GM21717 (cell line): ENCODE data around the gene TRAF7.
"Not testable (repeated sequence)": the region's sequence is repeated elsewhere in the genome, so short reads cannot be mapped to it uniquely, and the experiment has no call there.

ENCODE experiments used
- ATAC-seq: cut with Tn5 transposase; IDR thresholded peaks from one replicate; pipeline ENCODE4 v1.9.1; 2021; ENCODE audit warnings: mild to moderate bottlenecking, moderate library complexity; ENCODE audit not compliant: unreplicated experiment

The TRAF7 gene

GRCh38 chr16:2155091-2155950 is at the start of gene TRAF7:
Gene TRAF7 (plus strand): TSS chr16:2155782. CDS start chr16:2163921, 8,139 bp downstream.
- peak; percentile 75 for ATAC-seq

DNA sequence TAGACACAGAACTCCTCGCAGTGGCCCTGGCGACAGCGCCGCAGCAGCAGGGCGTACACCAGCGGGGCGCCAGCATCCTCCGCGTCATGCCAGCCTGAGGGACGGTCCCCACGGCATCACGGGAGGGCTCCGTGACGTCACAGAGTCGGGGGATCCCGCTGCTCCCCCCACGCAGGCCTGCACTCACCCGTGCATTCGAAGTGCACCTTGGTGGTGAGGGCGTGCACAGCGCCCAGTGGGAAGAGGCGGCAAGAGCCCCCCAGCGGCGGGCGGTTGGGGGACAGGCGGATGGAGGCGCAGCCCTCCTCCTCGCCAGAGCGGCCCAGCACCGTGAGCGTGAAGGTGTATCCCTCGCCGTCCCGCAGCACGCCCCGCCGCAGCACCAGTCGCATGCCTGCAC is 49.4 kb upstream of the TRAF7 start:
- not testable (repeated sequence) for ATAC-seq

DNA sequence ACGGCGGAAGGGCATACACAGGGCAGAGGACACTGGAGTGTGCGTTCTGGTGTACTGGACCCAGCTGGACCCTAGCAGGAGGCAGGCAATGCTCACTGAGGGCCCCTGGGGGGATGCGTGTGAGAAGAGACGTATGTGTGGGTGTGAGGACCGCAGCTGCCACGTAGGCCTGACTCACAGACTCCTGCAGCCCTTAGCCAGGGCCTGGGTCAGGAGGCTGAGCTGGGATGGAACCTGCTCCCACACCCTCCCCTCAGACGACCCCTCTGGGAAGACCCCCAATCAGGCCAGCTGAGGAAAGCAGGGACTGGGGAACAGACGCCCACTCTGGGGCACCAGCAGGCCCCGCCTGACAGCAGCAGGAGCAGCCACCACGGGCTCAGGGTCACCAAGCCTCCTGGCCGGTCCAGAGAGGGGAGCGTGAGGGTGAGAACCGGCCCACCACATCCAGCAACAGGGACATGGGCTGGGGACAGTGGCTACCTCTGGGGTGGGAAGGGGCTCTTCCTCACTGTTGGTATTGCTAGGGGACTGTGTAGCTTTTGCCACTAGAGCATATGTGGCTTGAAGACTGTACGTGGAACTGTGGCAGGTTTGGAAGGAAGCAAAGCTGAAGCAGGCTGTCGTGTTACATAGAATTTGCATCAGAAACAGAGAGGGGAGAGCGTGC is 48.3 kb upstream of the TRAF7 start:
- not testable (repeated sequence) for ATAC-seq

DNA sequence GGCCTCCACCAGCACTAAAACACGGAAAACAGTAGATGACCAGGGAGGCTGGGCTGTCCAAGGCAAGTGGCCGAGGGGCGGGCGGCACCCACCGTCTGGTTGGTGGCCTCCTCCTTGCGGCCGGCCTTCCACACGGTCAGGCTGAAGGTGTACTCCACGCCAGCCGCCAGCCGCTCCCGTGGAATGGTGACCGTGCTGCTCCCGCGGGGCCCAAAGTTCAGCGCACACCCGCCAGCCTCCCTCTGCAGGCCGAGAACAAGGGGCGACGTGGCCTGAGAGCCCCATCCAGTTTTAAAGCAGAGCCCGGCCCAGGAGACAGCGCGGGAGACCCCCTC is 47.8 kb upstream of the TRAF7 start:
- not testable (repeated sequence) for ATAC-seq

DNA sequence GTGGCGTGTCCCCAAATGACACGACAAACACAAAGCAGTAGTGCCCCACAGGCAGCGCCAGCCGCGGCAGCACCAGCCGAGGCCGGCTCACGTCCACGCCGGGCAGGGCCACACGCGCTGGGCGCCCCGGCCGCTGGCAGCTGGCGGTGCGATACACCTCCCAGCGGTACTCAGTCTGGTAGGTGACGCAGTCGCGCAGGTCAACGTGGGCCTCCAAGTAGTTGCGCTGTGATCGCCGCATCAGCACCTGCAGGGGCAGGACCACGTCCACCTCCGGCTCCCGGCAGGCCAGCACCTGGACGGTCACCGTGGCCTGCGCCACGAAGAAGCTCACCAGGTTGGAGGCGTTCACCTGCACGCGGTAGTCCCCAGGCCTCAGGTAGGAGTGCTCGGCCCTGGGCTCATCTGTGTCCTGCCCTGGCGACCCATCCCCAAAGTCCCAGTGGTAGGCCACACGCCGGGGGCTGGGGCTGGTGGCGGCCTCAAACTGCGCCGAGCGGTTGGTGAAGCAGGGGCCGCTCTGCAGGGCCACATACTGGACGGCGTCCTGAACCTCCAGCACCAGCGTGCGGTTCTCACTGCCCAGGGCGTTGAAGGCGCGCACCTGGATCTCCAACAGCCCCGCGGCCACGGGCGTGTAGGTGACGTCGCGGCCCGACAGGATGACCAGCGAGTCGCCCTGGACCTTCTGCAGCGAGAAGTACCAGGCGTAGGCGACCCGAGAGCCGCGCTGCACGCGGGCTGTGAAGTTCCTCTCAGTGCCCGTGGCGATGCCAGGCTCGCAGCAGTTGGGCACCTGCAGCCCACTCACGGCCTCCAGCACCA is 46.9 kb upstream of the TRAF7 start:
- not testable (repeated sequence) for ATAC-seq

DNA sequence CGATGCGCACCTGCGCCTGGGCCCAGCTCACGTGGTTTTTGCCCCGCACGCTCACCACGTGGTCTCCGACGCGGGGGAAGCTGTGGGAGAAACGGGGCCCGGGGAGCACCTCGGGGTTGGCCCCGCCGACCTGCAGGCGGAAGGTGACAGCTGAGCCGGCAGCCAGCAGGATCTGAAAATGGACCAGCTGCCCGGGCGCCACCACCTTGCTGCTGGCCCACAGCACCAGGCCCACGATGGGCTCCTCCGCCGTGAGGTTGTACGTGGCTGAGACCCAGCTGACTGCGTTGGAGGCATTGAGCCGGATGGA is 46.4 kb upstream of the TRAF7 start:
- not testable (repeated sequence) for ATAC-seq

DNA sequence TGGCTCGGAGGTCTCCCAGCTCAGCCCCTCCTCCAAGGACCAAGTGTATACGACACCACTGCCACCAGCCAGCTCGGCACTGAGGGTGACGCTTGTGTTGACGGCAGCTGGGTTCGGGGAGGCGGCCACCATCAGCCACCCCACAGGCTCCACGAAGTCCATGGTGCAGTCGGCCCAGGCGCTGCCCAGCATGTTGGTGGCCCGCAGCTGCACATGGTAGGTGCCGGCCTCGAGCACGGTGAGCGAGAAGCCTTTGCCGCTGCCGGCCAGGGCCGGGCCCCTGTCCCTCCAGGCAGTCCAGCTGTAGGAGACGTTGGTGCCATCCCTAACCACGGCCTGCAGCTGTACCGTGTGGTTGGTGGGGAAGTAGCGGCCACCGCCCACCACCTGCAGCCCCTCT is 45.7 kb upstream of the TRAF7 start:
- ATAC-seq, result not testable (repeated sequence)

- not testable (repeated sequence) for ATAC-seq
Observed at GRCh38 chr16:2110332-2111008, 45.1 kb upstream of the TRAF7 start.

- ATAC-seq, result not testable (repeated sequence)
Observed at GRCh38 chr16:2111009-2111353, 44.6 kb upstream of the TRAF7 start.

- ATAC-seq, result not testable (repeated sequence)
Observed at GRCh38 chr16:2111412-2112335, 43.9 kb upstream of the TRAF7 start.

DNA sequence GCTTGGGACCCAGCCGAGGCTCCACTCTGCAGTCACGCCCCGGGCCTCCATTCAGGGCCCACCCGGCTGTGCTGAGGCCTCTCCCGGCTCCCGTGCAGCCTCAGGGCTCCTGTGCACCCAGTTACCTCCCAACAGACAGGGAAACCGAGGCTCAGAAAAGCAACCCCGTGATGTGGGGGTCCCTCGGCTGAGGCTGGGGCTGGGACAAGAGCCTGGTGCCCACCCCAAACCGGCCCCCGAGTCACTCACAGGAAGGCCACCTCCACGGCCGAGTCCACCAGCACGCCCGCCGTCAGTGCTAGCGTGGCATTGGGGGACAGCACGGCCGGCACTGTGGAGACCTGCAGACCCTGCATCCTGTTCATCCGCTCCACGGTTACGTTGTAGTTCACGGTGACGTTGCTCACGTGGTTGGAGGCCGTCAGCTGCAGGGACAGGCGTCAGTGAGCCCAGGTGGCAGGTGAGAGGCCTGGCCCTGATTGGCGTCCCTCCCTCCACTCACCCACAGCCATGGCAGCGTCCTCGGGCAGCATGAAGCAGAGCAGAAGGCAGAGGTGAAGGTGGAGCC is 43.0 kb upstream of the TRAF7 start:
- not testable (repeated sequence) for ATAC-seq

DNA sequence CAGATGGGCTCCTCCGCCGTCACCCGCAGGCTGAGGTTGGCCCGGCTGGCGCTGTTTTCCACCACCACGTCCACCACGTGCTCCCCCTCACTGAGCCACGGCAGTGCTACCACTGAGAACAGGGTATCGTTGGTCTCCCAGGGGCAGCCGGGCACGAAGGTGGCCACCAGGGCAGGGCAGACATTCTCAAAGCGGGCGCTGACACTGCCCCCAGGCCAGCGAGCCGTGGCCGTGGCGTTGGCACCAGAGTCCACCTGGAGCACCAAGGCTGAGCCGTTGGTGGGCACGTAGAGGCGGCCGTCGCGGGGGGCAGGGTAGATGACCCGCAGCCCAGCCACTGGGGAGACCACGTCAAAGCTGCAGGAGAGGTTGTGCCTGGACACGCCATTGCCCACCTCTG is 41.4 kb upstream of the TRAF7 start:
- not testable (repeated sequence) for ATAC-seq

- ATAC-seq, result not testable (repeated sequence)
Observed at GRCh38 chr16:2114885-2115590, 40.5 kb upstream of the TRAF7 start.

GRCh38 chr16:2115591-2115973 is 40.0 kb upstream of the TRAF7 start:
- ATAC-seq, result no peak

DNA sequence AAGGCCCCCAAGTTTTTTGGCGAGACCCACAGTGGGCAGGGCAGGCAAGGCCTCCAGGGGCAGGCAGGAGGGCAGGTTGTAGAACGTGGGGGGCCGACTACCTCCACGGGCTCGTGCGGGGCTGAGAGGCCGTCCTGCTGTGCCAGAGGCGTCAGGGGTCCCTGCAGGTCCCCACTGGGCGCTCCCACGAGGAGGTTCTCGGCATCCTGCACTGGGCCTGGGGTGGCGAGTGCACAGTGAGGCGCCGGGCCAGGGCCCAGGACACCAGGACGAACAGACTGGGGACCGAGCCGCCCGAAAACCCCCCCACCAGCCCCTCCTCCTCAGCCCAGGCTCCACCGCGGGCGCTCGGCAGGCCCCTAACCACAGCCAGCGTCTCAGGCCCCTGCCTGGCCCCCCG is 39.2 kb upstream of the TRAF7 start:
- ATAC-seq, result not testable (repeated sequence)

GRCh38 chr16:2117341-2117740 is 38.2 kb upstream of the TRAF7 start:
- ATAC-seq, result not testable (repeated sequence)

- ATAC-seq, result not testable (repeated sequence)
Observed at GRCh38 chr16:2117960-2118722, 37.4 kb upstream of the TRAF7 start.

GRCh38 chr16:2121325-2121724 is 34.3 kb upstream of the TRAF7 start:
- ATAC-seq, result not testable (repeated sequence)
